DMS53 (cell line): ENCODE measurements around the gene ZNF622.

Experiments
- DNase-seq: peaks from one replicate; lab custom pipeline; 2025; lab: John Stamatoyannopoulos, UW

Gene ZNF622

DNA sequence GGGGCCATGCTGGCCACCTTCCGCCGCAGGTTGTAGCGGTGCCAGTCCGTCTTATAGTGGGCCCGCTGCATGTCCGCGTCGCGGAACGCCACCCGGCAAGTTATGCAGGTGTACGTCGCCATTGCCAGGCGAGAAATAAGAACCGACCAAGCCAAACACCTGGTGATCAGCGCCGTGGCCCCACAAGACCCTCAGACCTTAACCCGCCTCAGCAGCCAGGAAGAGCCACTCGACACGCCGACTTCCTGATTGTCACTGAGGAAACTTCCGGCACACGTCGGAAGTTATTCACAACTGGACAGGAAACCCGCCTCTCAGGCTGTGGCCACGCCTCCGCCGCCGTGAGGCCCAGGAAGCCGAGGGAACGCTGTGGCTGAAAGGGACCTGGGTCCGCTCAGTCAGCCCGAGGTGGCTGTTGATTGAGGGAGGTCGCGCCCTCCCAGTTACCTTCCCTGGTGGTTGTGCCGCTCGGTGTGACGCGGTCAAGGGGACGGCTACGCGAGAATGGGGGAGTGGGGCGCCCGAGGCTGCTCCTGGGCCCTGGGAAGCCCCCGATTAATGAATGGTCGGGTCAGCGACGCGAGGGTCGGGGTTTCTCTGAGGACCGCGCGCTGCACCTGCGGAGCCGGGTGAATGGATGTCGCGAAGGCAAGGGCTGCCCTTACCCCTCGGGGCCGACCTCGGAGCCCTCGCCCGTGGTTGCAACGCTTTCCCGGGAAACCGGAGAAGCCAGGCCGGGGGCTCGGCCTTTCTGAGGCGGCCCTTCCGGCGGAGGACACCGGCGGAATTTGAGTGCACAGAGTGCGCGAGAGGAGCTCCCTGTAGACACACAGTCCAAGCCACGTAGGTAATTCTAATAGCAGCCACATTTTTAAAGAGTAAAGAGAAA is at the start of gene ZNF622:
TSS of gene ZNF622 (minus strand) at position 257 of the 889 bp plus-strand sequence. CDS start at position 122, 135 bp downstream.
- DNase-seq, result peak; percentile 98

DNA sequence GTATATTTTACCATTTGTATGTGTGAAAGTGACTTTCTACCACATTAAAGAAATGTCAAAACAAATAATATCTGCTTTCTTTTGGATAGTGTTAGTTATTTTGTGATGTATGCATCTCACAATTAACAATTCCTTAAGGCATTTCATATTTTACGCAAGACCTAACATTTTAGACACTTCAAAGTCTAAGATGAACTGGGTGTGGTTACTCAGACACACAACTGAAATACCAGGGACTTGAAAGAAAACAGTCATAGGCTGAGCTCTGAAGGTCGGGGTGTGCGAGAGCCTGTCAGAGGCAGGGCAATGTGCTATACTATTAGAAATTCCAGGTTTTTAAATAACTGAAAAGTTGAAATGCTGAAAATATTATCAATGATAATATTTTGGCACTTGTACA is 44.5 kb upstream of the ZNF622 start:
- DNase-seq, result no peak

DNA sequence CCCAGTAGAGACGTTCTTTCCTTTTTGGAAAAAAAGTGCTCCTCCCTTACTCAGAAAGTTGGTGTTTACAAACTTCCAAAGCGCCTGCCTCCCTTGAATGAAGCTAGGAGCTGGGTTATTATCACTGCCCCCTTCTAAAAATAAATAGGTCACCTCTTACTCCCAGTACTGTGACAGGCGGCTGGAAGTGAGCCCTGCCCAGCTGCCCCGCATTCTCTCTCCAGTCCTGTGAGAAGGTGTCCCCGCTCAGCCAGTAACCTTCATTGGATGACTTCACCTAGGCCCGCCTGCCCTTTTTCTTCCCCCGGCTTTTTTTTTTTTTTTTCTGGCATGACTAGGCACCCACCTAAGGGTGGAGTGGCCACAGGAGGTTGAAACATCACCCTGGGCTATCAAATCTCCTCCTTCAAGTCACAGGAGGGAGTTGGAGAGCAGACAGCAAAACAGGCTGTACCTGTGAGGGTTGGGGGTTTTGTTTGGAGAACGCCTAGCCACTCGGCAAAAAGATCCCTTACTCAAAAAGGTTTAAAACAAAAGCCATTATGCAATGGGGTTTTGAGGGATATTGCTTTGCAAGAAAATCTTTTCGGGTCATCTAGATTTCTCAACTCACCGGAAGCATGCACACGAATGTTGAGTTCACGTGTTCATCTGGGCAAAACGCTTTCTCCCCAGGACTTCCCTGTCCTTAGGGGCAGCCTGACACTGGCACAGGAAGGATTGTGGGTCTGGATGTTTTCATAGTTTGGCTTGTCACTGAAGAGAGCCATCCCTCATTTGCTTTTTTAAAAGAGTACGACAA is 43.3 kb upstream of the ZNF622 start:
- DNase-seq, result peak; percentile 89

DNA sequence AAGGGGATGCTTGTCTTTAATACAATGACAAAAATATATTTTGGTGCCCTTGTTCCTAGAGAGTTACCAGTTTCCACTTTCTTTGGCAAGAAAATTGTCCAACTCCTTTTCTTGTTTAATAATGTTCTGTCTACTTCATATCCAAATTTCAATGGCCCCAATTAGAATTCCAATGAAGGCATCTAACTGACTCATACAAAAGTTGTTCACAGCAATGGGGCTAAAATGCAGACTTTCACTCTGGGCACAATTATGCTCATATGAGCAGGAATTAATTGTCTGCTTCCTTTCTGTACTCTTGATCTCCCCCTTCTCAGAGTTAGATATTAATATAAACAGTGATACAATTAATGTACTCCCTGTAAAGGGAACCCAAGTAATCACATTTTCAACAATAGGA is 42.1 kb upstream of the ZNF622 start:
- no peak for DNase-seq

GRCh38 chr5:16505904-16506303 is 40.3 kb upstream of the ZNF622 start:
- DNase-seq, result no peak

DNA sequence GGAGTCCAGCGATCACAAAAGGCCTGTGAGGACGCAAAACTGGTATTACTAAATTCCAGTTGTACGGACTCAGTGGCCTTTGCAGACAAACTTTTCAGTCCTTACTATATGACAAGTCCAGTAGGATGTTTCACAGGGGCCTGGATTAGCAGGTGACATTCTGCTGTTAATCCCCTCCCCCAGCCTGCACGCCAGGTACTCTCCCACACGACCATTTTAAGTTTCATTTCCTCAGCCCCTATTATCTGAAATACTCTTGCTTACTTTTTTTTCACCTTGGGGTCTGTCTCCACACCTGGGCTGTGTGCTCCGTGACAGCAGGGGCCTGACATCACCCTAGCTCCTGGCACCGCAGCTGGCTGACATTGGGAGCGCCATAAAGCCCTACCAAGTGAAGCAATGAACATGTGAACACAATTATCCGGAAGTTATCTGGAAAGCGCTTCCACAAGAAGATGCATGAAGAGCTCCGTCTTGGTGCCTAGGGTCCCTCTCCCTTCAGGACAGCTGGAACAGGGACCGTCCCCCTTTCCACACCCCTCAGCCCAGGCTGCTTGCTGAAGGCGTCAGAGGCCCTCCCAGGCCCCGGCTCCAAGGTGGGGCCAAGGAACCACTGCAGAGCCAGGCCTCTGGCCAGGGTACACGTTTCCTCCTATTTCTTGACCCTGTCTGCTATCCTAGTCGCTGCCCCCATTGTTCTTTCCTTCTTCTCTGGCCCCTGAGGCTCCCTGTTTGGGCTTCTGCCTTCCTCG is 39.7 kb upstream of the ZNF622 start:
- DNase-seq, result no peak

DNA sequence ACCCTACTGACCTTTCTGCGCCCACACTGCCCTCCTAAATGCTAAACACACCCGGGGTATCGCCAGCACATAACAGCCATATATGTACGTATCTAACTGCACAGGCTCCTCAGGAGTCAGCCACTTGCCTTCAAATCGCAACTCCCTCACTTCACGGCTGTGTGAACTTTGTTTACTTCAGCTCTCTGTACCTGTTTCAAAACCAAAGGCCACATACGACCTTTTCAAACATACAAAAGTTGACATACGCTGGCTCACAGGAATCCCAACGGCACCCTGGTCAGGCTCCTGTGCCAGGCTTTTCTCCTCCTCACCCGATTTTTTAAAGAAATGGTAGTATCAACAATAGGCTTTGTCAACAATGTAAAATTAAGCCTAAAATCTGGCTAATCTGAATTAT is 39.0 kb upstream of the ZNF622 start:
- no peak for DNase-seq

GRCh38 chr5:16502866-16503265 is 37.3 kb upstream of the ZNF622 start:
- no peak for DNase-seq

DNA sequence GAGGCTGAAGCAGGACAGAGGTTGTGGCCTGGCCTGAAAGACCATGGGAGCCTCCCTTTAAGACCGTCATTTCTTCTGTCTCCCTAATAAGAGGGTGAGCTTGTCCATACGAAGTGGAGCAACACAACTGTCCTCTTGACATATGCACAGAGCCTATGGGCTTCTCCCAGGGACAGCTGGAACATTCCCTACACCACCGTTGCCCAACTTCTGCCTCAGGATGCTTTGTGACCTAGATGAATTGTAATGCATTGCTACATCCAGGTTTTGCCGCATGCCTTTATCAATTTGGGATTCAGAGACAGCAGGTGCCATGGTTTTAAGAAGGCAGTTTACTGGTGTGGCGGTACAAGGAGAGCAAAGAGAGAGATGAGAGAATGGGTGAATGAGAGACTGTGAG is 34.4 kb upstream of the ZNF622 start:
- no peak for DNase-seq

DNA sequence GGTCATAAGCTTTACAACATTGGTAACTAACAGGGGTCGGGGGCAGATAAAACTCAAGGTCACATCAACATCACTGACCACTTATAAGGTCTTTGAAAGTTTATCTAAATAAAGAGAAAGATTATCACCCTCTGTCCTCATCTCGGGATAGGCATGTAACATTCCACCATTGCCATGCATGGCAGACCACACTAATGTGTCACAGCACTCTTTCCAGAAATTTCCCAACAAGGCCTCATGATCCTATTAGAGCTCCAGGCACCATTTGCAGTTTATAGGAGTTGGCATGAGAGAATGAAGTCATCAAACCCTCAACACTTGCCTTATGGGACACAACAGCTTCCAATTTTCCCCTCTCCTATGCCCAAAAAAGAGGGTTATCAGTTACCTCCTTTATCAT is 31.9 kb upstream of the ZNF622 start:
- no peak for DNase-seq

GRCh38 chr5:16493261-16493660 is 27.7 kb upstream of the ZNF622 start:
- DNase-seq, result no peak

DNA sequence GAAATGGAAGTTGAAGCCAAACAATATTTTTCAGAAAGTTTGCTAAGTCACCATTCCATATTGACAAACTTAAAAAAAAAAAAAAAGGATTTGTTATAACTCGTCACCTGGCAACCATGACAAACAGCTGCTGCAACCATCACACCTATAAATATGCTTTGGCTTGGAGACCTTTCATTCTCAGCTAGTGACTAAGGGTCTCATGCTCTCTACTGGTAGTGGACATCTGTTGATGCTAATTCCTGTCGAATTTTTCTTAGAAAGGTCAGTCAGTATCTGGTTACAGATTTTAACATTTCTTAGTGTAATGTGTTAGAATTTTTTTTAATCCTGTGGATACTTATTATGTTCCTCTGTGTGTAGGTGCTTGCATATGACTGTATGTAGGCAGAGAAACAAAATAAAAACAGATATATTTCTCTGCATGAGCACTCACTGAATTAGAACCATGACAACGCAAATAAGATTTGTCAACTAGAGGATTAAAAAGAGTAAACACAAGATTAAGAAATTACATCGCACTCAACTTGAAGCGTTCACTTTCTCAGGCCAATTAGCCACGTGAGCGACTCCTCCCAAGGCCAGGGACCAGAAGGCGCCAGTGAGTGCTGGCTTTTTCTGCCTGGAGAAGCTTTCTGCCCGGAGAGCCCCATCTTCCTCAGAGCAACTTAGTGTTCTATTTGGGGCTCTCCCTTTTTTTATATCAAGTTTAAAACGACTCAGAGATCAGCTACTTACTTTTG is 27.0 kb upstream of the ZNF622 start:
- peak; percentile 89 for DNase-seq

DNA sequence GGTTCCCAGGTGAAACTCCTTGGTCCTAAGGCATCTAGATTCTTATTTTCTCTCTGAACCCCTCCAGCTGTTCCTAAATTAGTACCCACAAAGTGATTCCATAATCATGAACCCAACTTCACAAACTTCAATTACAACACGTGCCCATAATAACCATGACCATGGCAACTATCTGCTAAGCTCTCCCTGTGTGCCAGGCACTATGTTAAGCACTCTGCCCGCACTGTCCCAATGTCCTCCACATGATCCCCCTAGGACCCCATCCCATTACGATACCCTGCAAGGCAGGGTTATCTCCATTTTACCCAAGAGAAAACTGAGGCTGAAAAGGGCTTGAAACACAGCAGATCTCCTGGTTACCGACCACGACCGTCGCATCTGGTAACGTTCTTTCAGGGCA is 25.3 kb upstream of the ZNF622 start:
- DNase-seq, result no peak

GRCh38 chr5:16489322-16489791 is 23.8 kb upstream of the ZNF622 start:
- peak; percentile 80 for DNase-seq

DNA sequence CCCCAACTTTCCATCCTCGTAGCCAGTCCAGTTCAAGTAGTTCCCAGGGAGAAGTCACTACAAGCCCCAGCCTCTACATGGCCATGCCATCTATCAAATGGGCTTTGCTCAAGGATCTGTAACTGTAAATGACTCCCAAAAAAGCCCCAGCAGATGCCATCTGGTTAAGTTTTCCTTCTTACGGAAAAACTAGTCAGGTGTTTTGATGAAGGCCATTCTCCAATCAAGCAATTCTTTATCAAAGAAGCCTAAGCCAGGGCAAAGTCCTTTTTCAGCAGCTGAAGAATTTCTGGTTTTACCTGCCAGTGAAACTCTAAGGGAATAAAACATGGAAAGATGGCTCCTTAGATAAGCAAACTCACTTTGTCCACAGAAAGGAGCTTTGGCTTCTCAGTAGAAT is 21.9 kb upstream of the ZNF622 start:
- DNase-seq, result no peak

- peak; percentile 88 for DNase-seq
These were observed 21.1 kb upstream of the ZNF622 start for GRCh38 chr5:16486711-16487111.

DNA sequence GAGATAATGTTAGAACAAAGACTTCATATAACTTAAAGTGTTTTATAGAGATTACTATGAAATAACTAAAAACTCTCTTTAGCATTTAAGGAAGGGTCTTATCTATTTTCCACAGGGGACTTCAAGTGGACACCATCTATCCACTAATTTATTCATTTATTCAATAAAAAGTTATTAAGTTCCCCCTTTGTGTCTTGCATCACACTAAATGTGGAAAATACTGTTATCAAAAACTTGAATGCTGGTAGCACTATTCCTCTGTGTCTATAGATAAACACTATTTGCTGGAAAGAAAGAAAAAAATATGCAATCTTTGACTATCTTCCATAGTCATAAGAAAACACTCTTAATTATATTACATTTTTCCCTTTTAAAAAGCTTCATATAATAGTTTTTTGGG is 20.1 kb upstream of the ZNF622 start:
- no peak for DNase-seq

DNA sequence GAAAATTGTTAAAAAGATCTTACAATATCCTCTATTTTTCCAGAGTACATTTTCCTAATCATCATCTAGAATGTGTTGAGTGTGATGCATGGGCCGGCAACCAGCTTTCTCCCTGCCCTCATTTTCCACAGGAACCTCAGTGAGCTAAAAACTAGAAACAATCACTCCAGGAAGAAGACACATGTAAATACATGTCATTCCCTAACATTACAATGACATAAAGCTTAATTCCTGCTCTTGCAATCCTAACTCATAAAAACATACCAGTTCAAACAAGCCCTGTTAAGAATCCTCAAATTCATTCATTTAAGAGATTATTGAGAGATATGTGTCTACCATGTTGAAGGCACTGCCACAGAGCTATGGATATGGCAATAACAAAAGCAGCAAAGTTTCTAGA is 18.5 kb upstream of the ZNF622 start:
- DNase-seq, result no peak

DNA sequence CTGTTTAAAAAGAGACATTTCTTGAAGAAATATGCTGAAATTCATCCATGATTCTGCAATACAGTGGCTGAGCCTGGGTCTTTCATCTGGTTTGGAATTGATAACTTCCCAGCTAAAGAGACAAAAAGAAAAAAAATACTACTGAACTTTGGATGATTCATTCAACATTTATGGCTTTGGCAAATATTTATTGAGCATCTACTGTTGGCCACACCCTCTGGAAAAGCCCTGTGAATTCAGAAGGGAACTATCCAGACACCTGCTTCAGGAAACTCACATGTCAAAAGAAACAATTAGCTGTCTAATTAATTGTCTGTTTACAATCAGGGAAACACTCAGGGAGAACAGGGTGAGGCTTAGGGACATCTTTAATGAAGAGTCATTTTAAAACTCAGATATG is 17.8 kb upstream of the ZNF622 start:
- peak; percentile 67 for DNase-seq

- DNase-seq, result no peak
These were observed 17.3 kb upstream of the ZNF622 start for GRCh38 chr5:16482891-16483290.

DNA sequence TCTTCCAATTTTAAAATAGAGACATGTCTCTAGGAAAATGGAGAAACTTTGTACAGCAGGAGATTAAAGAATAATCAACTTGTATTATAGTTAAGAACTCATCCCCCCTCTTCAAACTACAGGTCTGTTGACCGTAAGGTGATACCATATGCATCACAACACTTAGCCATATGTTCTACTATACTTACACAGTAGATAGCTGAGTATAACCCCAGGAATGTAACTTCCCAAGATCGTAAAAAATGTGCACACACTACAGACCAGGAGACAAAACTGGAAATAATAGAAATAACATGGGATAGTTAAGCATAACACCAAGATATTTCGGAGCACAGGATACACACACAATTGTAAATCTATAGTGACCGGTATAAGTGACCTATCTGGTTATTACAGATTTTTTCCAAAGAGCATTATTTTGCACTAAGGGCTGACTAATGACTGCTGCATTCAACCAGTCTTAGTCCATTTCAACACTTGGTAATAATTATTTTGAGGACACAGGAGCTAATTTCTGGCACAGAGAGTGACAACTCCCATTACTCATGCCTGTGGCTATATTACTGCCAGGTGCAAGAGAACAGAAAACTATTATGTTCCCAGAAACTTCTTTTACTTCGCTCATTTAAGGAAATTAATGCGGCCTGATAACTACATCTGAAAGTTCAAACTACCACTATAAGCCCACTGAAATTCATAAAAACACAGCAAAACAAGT is 15.4 kb upstream of the ZNF622 start:
- DNase-seq, result no peak
